Caco-2 (cell line): ENCODE results near the gene IRS1. TPM values are rescaled to one million over a fixed set of nuclear protein-coding genes. Genes with fewer than 3 reads are reported as not detected.

Experiments used
- BruUV-seq: library from RNA; stranded (reverse); fragments of 400-500 nt; replicated peaks from 2 replicates; lab custom pipeline; 2021; lab: Mats Ljungman, UMichigan
- CTCF ChIA-PET: fragments of 300-600 bp; sonication (Branson Sonifier 250); formaldehyde crosslinking; loops from one replicate; lab custom pipeline; 2022; ENCODE audit warnings: antibody characterized with exemption; lab: Charles Lee
- POLR2A ChIA-PET: fragments of 300-600 bp; sonication (Branson Sonifier 250); formaldehyde crosslinking; loops from one replicate; lab custom pipeline; 2022; ENCODE audit warnings: antibody characterized with exemption; lab: Charles Lee
- DNase-seq, 2 experiments: peaks; one replicate each; pipeline versions ENCODE4 v3.0.0 to v3.0.0-alpha.2; 2020 to 2022
- H3K27me3 ChIP-seq: replicated peaks from 2 replicates; pipeline ENCODE4 v1.6.0; 2011; ENCODE audit warnings: low read length; ENCODE audit not compliant: control insufficient read depth, insufficient read depth
- H3K36me3 ChIP-seq: 2 replicates; pipeline ENCODE4 v1.5.1; 2011; ENCODE audit warnings: low read length; ENCODE audit not compliant: control insufficient read depth, insufficient read depth
- H3K4me1 ChIP-seq: fragments of 250-450 bp; sonication (Bioruptor Pico); 2 replicates; pipeline ENCODE4 v1.5.1; 2020; ENCODE audit warnings: mild to moderate bottlenecking
- H3K4me3 ChIP-seq: 2 replicates; pipeline ENCODE4 v1.5.1; 2011; ENCODE audit warnings: low read depth, mild to moderate bottlenecking, control low read depth, low read length
- H3K9me3 ChIP-seq: fragments of 250-450 bp; sonication (Bioruptor Pico); 2 replicates; pipeline ENCODE4 v1.5.1; 2020; ENCODE audit warnings: mild to moderate bottlenecking, moderate library complexity
- H3K27ac Mint-ChIP-seq: one replicate; pipeline ENCODE4 v1.8.0; 2022; ENCODE audit warnings: mixed read lengths; ENCODE audit not compliant: unreplicated experiment
- H3K27me3 Mint-ChIP-seq: one replicate; pipeline ENCODE4 v1.8.0; 2022; ENCODE audit warnings: mixed read lengths; ENCODE audit not compliant: insufficient read depth, unreplicated experiment
- H3K36me3 Mint-ChIP-seq: one replicate; pipeline ENCODE4 v1.8.0; 2022; ENCODE audit warnings: mild to moderate bottlenecking, mixed read lengths; ENCODE audit not compliant: insufficient read depth, unreplicated experiment
- H3K4me1 Mint-ChIP-seq: one replicate; pipeline ENCODE4 v1.8.0; 2022; ENCODE audit warnings: low read depth, mixed read lengths; ENCODE audit not compliant: unreplicated experiment
- H3K4me3 Mint-ChIP-seq: one replicate; pipeline ENCODE4 v1.8.0; 2022; ENCODE audit warnings: mild to moderate bottlenecking, moderate library complexity, mixed read lengths; ENCODE audit not compliant: unreplicated experiment
- H3K9me3 Mint-ChIP-seq: one replicate; pipeline ENCODE4 v1.8.0; 2022; ENCODE audit warnings: mixed read lengths; ENCODE audit not compliant: unreplicated experiment
- CTCF ChIP-seq, 2 experiments: fragments of 200-600 bp in 1 of 2; IDR thresholded peaks; 1 replicate in 1 of 2; 2 replicates in 1 of 2; pipeline versions ENCODE4 v1.5.1 to v1.8.0; 2011 to 2022; ENCODE audit warnings: antibody characterized with exemption in 1 of 2, control low read depth in 1 of 2, inconsistent platforms in 1 of 2, low read depth in 1 of 2, low read length in 1 of 2, mild to moderate bottlenecking in 1 of 2, moderate library complexity in 1 of 2; ENCODE audit not compliant: insufficient read depth in 1 of 2, severe bottlenecking in 1 of 2, unreplicated experiment in 1 of 2
- intact Hi-C: fragments of 100-400 bp; cut with micrococcal nuclease; formaldehyde crosslinking; loops from one replicate; pipeline ENCODE4 v1.10.0; 2022; ENCODE audit not compliant: unreplicated experiment
- total RNA-seq: library from RNA; stranded (reverse); gene quantifications from 2 replicates; pipeline ENCODE4 v1.2.3, GENCODE V29; 2022

Gene IRS1
- total RNA-seq, 1 experiment from 2014 or later, result 27.9 TPM

GRCh38 chr2:226694149-226694548 is 105.5 kb downstream of the IRS1 start:
- Histone ChIP-seq H3K36me3 (no peaks in the 10 kb centered on the region), H3K4me3 (no peak overlapping the region), H3K4me1 (no peaks in the 10 kb centered on the region), H3K9me3 (no peaks in the 10 kb centered on the region), H3K27me3 (no peaks in the 10 kb centered on the region)
- intact Hi-C loops, result no loop called here
- Mint-ChIP-seq H3K9me3 (no peaks in the 10 kb centered on the region), H3K4me1 (no peaks in the 10 kb centered on the region), H3K36me3 (no peaks in the 10 kb centered on the region), H3K27me3 (no peaks in the 10 kb centered on the region), H3K4me3 (no peak overlapping the region), H3K27ac (no peak overlapping the region)
- TF ChIP-seq CTCF (IDR thresholded peaks at IDR 0.05; ENCODE audit: insufficient read depth in 1 of 2, low read depth in 1 of 2, low read length in 1 of 2, severe bottlenecking in 1 of 2, unreplicated experiment in 1 of 2), result no peak
- no peak for DNase-seq
- BruUV-seq, result no TSS peak
- POLR2A ChIA-PET, result no interaction called here
- CTCF ChIA-PET, result no interaction called here

- no peak for DNase-seq
- ChIA-PET CTCF (no interaction called here), POLR2A (no interaction called here)
- intact Hi-C loops, result no loop called here
- Mint-ChIP-seq H3K4me1 (no peaks in the 10 kb centered on the region), H3K27ac (no peak overlapping the region), H3K27me3 (no peaks in the 10 kb centered on the region), H3K36me3 (no peaks in the 10 kb centered on the region), H3K4me3 (no peak overlapping the region), H3K9me3 (no peaks in the 10 kb centered on the region)
- TF ChIP-seq CTCF (IDR thresholded peaks at IDR 0.05; ENCODE audit: insufficient read depth in 1 of 2, low read depth in 1 of 2, low read length in 1 of 2, severe bottlenecking in 1 of 2, unreplicated experiment in 1 of 2), result no peak
- no TSS peak for BruUV-seq
- Histone ChIP-seq H3K4me3 (no peak overlapping the region), H3K36me3 (no peaks in the 10 kb centered on the region), H3K9me3 (no peaks in the 10 kb centered on the region), H3K27me3 (no peaks in the 10 kb centered on the region), H3K4me1 (no peaks in the 10 kb centered on the region)
These were observed 106.1 kb downstream of the IRS1 start for GRCh38 chr2:226693521-226693920.

- intact Hi-C loops, result no loop called here
- Mint-ChIP-seq H3K9me3 (no peaks in the 10 kb centered on the region), H3K4me1 (no peaks in the 10 kb centered on the region), H3K27me3 (no peaks in the 10 kb centered on the region), H3K27ac (no peak overlapping the region), H3K4me3 (no peak overlapping the region), H3K36me3 (no peaks in the 10 kb centered on the region)
- no peak overlapping the region for H3K4me3 ChIP-seq
- no peaks in the 10 kb centered on the region for H3K4me1 ChIP-seq
- ChIA-PET CTCF (no interaction called here), POLR2A (no interaction called here)
- no peak for DNase-seq
- no peaks in the 10 kb centered on the region for H3K36me3 ChIP-seq
- TF ChIP-seq CTCF (IDR thresholded peaks at IDR 0.05; ENCODE audit: insufficient read depth in 1 of 2, low read depth in 1 of 2, low read length in 1 of 2, severe bottlenecking in 1 of 2, unreplicated experiment in 1 of 2), result no peak
- H3K27me3 ChIP-seq, result no peaks in the 10 kb centered on the region
- BruUV-seq, result no TSS peak
- no peaks in the 10 kb centered on the region for H3K9me3 ChIP-seq
These were observed 107.0 kb downstream of the IRS1 start for GRCh38 chr2:226692521-226693126.
